GM12864 (cell line): ENCODE data around the gene EFHC1.

Source experiments
- DNase-seq: peaks from one replicate; pipeline ENCODE4 v3.0.0-alpha.2; 2011; ENCODE audit warnings: low read depth
- H3K4me3 ChIP-seq: 2 replicates; pipeline ENCODE4 v1.5.1; 2011; ENCODE audit warnings: mild to moderate bottlenecking, low read depth, low read length, control low read depth
- TF ChIP-seq, protein P1 (sequence below): IDR thresholded peaks from 2 replicates; pipeline ENCODE4 v1.5.1; 2011; ENCODE audit warnings: low read depth, mild to moderate bottlenecking, moderate library complexity, low read length, control low read depth, inconsistent platforms; ENCODE audit errors: missing control alignments

Gene EFHC1

GRCh38 chr6:52553158-52553557 is 133.0 kb downstream of the EFHC1 start:
- TF ChIP-seq, protein P1, sequence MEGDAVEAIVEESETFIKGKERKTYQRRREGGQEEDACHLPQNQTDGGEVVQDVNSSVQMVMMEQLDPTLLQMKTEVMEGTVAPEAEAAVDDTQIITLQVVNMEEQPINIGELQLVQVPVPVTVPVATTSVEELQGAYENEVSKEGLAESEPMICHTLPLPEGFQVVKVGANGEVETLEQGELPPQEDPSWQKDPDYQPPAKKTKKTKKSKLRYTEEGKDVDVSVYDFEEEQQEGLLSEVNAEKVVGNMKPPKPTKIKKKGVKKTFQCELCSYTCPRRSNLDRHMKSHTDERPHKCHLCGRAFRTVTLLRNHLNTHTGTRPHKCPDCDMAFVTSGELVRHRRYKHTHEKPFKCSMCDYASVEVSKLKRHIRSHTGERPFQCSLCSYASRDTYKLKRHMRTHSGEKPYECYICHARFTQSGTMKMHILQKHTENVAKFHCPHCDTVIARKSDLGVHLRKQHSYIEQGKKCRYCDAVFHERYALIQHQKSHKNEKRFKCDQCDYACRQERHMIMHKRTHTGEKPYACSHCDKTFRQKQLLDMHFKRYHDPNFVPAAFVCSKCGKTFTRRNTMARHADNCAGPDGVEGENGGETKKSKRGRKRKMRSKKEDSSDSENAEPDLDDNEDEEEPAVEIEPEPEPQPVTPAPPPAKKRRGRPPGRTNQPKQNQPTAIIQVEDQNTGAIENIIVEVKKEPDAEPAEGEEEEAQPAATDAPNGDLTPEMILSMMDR = no peak
- no peak overlapping the region for H3K4me3 ChIP-seq
- no peak for DNase-seq

DNA sequence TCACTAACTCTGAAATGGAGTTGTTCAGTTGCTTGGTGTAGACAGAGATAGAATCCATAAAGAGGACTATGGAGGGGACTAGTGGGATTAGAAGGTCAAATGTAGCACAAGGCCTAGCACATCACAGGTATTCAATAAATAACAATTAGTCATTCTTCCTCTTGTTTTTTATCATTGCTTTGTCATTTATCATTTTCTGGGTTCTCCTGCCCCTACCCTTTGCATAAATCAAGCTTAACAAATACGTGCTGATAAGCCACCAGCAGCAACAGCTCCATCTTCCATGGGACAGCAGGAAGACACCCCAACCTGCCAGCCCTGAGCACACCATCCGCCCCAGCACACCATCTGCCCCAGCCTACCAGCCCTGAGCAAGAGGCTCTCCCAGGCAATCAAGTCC is 133.6 kb downstream of the EFHC1 start:
- TF ChIP-seq, protein P1 = no peak
- H3K4me3 ChIP-seq = no peak overlapping the region
- no peak for DNase-seq

DNA sequence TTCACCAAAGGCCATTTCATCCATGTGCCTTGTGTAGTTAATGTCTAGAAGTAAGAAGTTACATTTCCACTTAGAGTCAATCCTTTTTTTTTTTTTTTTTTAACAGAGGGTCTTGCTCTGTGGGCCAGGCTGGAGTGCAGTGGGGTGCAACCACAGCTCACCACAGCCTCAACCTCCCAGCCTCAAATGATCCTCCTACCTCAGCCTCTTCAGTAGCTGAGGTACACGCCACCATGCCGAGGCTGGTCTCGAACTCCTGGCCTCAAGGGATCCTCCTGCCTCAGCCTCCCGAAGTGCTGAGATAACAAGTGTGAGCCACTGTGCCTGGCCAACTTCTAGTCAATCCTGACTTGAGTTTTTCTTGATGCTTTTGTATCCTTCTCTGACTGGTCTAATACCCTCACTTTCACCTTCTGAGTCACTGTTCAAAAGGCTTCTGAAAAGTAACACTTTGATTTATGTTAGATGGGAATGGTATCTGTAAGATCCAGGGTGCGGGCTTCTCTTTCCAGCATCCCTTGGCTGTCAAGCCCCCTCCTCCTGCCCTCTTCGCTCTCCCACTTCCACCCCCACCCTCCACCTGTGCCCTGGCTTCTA is 134.6 kb downstream of the EFHC1 start:
- DNase-seq = no peak
- TF ChIP-seq, protein P1 = no peak
- H3K4me3 ChIP-seq = no peak overlapping the region

DNA sequence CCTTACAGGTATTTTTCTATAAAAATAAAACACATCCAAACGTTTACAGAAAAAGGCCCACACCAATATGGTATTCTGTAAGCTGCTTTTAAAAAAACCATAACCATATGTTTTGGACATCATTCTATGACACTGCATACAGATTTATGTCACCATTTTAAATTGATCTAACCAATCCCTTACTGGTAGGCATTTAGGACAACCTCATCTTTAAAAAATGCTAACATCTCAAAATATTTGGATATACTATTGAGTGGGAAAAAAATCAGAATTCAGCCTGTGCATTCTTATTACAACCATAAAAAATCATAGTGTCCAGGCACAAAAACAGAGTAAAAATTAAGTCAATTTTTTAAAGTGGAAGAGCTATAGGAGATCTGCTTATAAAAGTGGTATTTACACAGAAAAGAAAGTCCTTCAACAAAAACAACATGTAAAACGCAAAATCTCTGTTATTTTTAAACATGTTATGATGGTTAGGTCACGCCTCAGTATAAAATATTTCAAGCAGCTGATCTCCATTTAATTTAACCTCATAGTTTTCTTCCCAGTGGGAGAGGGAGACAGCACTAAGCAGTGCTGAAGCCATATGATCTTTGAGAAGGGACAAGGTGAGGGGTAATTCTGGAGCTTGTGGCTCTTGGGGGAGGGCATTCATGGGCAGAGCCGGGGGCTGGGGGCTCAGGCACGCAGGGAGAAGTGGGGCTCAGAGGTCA is 135.5 kb downstream of the EFHC1 start:
- TF ChIP-seq, protein P1 = no peak
- DNase-seq = no peak
- no peak overlapping the region for H3K4me3 ChIP-seq

GRCh38 chr6:52557389-52558265 is 137.5 kb downstream of the EFHC1 start:
- DNase-seq = no peak
- TF ChIP-seq, protein P1 = no peak
- no peak overlapping the region for H3K4me3 ChIP-seq

DNA sequence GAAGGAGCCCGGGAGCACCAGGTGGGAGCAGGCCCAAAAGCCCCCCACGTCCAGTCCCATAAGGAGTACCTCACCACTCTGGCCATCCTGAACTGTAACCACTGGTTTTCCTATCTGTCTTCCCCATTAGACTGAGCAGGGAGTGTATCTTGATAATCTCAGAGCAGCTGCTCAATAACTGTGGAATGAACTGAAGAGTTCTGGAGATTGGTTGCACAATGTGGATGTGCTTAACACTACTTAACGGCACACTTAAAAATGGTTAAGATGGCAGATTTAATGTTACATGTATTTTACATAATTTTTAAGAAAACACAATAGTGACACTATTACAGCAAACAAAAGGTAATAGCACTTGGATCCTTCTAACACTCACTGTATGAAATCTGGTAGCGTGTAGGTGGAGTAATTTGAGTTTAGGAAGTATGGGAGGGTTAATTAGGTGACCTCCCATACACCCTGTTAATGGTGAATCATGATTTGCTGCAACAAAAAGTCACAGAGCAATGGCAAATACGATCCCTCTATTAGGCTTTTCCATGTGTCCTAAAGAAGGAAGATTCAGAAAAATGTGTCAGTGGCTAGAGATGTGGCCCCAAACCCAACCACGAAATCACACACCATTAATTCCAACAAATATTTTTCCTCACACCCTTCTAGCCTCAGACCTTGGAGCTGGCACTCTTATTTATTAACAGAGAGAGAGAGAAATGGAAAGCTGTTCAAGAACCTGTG is 138.3 kb downstream of the EFHC1 start:
- no peak overlapping the region for H3K4me3 ChIP-seq
- TF ChIP-seq, protein P1 = no peak
- DNase-seq = no peak
